GM19023 (cell line): ENCODE results near the gene UGT1A6.
"Not testable (repeated sequence)": the region's sequence is repeated elsewhere in the genome, so short reads cannot be mapped to it uniquely, and the experiment has no call there.

Experiments
- ATAC-seq: cut with Tn5 transposase; IDR thresholded peaks from one replicate; pipeline ENCODE4 v1.9.1; 2021; ENCODE audit warnings: mild to moderate bottlenecking, moderate library complexity; ENCODE audit not compliant: unreplicated experiment

Gene UGT1A6

DNA sequence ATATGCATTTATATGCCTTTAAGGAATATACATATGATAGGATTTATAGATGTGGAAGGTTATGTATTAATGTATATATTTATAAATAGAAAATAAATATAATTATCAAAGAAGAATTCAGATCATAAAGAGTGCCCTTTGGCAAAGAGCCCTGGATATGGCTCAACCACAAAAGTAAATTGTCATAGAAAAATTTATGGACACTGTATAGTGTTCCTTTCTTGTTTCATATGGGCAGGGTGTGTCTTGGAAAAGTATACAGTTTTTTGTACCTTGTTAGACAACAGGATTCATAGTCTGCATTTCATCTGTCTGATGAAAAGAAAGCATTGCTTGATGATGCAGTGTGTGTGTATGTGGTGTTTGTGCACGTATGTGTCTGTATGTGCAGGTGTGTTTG lies 8.1 kb upstream of the UGT1A6 start:
- no peak for ATAC-seq

DNA sequence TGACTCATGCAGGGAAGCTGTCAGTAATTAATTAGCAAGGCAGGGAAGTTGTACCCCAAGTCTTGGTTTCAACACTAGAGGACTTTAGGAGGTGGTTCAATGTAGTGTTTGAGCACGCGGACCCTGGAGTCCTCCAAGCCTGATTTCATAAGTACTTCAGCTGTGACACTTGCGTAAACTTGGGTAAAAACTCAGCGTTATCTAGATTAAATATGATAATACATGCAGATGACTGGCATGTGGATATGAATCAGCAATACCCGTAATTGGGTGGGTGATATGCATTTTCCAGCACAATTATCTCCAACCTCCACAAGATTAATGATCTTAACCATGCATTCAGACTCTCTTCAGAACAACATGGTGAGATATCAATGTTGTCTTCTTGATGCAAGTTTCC lies 5.8 kb upstream of the UGT1A6 start:
- no peak for ATAC-seq

DNA sequence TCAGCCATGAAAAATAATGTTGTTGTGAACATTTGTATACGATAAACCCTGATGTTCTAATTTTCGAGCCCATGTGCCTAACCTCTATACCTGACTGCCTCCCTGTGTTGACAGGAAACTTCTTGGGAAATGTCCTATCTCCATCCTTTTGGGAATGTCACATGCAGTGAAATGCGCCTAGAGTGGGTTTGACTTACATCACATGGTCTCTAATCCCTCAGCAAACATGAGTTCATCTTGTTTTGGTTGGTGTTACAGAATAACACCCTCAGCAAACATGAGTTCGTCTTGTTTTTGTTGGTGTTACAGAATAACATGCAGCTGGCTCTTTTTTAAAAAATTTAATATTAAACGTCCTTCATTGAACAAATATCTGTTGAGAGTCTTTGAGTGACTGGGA lies 4.3 kb upstream of the UGT1A6 start:
- ATAC-seq = no peak

DNA sequence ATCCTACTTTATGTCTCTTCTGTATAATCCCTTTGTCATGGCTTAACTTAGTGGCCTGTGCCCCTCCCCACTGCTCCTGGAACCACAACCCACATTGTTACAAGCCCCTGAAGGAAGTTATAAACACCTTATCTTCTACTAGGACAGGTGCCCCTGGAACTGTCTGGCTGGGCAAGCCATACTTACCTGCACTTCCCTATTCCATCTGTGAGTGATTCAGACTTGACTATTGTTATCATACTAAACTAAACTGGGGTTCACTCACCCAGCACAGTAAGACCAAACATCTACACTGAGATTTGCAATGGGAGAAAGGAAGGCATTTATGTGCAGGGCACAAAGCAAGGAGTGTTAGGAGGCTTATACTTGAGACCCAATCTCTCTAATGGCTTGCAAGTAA lies 3.7 kb upstream of the UGT1A6 start:
- no peak for ATAC-seq

DNA sequence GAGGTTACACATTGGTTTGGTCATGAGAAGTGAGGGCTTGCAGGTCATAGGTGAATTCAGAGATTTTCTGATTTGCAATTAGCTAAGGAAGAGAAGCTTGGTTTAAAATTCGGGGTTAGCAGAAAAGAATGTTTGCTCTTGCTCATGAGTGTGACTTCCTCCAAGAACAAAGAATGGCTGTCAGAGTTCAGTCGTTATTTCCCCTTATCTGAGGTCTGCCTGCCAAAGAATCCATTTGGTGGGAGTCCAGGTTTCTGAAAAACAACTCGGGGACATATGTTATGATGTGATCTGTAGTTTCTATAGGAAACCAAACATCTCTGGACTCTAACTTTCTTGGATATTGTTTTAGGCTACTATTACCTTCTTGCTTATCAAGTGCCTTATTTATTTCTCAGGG lies 3.2 kb upstream of the UGT1A6 start:
- ATAC-seq = no peak

DNA sequence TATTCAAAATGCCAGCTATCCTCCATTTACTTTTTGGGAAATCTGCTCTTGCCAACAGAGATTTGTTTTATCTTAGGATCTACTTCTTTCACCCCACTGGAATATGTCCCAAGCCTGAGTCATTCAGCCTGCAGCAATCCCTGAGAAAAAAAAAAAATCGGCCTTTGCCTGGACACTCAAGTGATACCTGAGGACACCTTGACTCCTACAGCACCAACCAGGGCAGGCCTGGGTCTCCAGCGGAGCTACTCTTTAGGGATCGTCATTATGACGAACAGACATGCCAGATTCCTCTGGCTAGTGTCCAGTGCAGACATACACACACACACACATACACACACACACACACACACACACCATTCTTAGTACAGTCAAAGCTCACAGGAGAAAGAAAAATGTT lies 2.2 kb upstream of the UGT1A6 start:
- ATAC-seq = no peak

DNA sequence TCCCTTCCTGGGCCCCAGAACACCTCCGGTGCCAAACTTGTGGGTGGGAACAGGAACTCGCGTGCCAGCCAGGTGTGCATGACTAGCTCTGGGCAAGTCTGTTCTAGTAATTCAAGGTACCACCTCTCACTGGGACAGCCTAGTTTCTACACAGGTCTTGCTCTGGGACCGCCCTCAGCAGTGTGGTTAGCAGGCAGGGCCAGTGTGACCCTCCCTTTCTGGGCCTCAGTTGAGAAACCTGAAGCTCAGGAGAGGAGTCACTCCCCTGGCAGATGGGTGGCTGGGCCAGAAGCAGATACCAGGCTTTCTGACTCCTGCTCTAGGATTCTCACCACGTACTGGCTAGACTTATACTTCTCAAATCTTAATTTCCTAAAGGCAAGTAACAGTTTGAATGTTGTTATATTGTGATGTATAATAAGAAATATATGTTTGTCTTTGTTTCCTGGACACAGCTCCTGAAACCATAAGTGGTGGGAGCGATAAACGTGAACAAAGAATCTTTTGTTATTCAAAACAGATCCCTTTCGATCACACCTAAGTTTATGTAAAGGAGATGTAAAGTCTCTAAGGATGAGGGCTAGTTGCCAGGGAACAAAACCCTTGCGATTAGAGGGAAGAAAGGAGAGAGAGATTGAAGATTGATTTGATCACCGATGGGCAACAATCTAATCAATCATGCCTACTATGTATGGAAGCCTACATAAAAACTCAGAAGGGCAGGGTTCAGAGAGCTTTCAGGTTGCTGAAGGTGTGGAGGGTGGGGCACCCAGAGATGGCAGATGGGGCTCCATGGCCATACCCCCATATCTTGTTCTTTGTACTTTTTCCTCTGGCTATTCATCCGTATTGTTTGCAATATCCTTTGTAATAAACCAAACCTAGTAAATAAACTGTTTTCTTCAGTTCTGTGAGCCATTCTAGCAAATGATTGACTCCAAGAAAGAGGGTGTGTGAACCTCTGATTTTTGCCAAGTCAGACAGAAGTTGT lies 952 bp upstream of the UGT1A6 start:
- no peak for ATAC-seq

DNA sequence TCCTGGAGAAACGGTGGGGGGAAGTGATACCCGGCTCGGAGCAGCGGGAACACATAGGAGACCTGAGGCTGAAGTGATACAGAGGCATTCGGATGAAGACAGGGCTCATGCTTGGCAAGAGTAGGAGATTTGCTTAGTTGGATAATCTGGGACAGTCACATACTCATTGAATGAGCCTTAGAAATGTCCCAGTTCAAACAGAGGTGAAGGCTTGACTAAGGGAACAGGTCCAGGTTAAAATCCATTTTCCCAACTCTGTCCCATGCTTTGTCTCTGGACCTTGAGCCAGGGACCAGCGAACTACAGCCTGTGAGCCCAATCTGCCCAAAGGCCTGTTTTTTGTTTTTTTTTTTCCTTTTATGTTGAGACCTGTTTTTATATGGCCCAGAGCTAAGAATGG lies 1.3 kb downstream of the UGT1A6 start:
- ATAC-seq = no peak

DNA sequence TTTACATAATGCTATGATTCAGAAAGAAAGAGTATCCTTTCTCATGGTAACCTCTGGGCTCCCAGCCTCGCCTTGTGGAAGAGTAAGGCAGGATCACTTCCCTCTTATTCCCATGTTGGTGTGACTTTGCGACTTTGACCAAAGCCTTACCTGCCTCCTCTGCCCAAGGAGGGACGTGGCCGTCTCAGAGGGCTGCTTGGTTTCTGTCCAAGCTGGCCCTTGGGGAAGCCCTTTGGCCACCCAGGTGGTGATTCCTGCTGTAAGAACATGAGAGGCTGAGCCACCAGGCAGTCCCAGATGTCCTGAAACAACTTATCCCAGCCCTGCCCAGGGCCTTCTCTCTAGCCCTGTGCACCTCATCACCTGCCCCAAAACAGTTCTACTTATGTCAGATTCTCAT lies 6.0 kb downstream of the UGT1A6 start:
- no peak for ATAC-seq

DNA sequence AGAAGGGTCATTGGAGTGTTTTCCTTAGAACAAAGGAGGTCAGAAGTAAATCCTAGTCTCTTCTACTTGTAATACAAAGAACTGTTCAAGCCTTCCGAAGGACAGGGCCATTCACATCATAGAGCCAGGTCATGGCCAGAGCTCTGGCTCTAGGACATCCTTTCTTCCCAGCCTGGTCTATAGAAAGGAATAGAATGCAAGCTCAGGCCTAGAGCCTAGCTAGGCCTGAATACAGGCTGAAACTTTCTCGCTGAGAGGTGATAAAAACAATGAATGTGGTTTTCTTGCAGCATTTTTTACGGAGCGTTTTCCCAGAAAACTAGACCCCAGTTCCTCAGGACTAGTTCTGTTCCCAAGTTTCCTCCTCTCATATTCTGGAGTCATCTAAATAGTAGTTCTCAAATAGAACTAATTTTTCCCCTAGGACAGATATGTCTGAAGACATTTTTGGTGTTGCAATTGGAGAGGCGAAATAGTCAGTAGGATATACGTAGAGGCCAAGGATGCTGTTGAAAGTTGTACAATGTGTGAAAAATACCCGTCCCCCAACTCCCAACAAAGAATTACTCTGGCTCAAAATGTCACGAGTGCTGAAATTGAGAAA lies 6.8 kb downstream of the UGT1A6 start:
- no peak for ATAC-seq

DNA sequence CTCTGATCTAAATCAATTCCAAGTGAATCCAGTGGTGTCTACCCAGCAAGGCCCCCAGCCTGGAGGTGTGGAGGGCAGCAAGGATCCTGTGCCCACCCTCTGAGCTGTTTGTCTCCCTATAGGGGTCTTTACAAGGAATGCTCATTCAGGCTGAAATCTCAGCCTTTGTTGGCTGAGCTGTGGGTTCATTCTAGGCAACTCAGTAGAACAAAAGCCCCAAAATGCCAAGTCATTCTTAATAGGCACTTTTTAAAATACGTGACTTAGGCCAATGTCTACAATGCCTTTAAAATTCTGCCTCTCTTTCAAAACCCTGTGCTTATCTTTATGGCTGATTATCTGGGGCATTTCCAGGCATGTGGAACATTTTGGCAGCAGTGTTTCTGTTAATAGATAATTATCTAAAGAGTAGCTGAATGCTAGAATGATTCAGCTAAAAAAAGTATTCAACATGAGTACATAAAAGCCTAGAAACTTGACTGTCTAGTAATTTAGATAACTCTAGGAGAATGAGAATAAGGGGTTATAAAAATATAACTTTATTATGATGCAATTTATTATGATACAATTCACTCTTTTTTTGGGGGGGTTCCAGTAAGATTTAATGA lies 7.4 kb downstream of the UGT1A6 start:
- no peak for ATAC-seq

DNA sequence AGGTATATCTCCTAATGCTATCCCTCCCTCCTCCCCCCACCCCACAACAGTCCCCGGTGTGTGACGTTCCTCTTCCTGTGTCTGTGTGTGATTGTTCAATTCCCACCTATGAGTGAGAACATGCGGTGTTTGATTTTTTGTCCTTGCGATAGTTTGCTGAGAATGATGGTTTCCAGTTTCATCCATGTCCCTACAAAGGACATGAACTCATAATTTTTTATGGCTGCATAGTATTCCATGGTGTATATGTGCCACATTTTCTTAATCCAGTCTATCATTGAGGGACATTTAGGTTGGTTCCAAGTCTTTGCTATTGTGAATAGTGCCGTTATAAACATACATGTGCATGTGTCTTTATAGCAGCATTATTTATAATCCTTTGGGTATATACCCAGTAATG lies 8.2 kb downstream of the UGT1A6 start:
- ATAC-seq = not testable (repeated sequence)

DNA sequence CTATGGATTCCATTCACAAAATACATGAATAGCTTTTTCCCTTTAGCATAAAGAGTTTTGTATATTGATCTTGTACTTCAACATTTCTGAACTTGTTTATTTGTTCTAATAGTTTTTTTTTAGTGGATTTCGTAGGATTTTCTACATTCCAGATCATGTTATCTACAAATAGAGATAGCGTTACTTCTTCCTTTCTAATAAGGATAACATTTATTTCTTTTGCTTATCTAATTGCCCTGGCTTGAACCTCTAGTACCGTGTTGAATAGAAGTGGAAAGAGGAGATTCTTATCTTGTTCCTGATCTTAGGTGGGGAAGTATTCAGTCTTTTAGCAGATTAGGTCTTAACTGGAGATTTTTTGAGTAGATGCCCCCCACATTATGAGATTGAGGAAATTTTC lies 9.5 kb downstream of the UGT1A6 start:
- no peak for ATAC-seq

DNA sequence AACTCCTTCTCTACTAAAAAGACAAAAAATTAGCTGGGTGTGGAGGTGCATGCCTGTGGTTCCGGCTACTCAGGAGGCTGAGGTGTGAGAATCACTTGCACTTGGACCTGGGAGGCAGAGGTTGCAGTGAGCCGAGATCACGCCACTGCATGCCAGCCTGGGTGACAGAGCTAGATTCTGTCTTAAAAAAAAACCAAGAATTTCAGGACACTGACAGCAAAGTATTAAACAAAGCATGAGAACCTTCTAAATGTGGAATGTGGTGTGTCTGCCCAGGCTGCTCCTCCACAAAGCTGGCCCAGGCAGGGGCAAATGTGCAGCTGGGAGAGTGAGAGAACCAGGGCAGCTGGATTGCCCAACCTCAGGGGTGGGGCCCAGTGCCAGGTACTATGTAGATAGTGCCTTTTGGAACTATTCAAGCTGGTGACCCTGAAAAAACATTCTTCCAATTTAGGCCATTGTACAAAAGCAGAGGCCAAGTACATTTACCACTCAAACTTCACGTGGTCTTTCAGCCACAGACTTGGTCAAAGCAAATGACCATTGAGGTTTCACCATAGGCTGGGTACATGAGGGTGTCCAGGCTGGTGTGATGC lies 13.3 kb downstream of the UGT1A6 start:
- no peak for ATAC-seq

DNA sequence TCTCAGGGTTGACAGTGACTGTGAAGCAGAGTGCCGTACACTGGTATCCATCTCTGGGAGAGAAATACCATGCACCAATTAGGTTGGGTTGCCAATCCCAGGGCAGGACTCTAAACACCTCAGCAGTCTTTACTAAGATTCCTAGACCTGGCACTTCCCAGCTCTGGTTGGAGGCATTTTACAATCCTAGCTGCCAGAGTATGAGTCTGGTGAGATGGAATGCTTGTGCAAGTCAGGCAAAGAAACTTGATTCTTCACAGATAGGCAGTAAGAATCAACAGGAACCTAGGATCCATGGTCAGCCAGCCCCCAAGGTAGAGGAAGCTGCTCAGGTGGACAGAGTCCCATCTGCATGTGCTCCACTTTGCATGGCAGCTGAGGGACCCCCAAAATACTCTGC lies 14.0 kb downstream of the UGT1A6 start:
- ATAC-seq = no peak

DNA sequence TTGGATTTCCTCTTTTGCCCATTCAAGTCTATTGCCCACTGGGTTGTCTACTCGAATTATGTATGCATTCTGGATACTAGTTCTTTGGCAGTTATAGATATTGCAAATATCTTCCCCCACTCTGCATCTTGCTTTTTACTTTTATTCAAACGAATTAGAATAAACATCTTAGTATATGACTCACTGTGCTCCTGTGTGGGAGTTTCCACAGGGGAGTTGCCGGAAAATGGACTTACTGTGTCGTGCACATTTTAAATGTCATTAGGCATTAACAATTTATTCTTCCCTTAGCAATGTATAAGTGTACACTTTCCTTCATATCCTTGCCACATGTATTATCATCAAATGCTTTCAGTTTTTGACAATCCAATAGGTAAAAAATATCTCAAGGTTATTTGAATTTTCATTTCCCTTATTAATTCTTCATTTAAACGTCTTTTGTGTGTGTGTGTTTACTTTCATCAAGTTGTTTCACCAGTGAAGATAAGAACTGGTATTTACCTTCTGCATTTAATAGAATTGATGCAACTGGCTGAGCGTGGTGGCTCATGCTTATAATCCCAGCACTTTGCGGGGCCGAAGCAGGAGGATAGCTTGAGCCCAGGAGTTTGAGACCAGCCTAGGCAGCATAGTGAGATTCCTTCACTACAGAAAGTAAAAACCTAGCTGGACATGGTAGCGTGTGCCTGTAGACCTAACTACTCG lies 15.4 kb downstream of the UGT1A6 start:
- ATAC-seq = no peak

DNA sequence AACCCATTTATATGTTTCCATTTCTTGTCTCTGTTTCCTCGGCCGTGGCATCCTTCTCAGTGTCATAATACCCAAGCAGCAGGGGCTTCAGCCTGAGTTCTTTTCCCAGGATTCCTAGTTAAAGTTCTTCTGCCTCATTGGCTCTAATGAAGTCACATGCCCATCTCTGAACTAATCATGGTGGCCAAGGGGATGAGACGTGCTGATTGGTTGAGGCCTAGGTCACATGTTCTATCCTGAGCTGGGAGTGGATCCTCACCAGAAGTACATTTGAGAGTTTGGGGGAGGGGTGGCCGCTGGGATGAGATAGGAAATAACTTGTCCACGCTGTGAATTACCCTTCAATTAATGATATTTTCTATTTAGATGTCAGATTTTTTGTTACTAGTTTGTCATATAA lies 16.3 kb downstream of the UGT1A6 start:
- ATAC-seq = no peak

DNA sequence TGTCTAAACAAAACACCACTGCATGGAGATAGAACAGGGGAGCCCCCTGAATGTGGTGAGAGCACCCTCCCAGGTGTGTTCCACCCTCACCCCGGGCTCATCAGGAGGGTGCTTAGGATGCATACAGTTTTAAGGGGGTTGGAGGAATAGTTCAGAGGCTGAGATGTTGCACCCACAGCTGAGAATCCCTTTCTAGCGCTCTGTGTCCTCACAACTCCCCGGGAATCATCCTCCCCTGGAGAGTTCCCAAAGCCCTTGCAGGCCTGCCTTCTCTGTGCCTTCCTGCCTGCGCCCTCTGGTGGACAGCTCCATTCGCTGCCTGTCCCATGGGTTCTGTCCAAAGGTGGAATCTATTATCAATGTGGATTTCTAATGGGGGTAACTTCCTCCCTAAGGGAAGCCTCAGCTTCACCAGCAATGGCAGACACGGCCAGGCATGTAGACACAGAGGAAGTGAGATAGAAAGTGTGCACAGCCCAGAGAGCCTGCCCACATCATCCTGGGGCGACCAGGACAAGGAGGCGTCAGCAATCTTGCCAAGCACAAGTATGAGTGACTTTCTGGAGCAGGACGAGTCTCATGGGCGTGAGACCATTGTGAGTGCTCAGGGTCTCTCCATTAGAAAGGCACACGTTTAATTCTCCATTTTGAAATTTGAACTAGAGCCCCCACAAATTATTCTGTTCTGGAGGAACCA lies 18.8 kb downstream of the UGT1A6 start:
- no peak for ATAC-seq

DNA sequence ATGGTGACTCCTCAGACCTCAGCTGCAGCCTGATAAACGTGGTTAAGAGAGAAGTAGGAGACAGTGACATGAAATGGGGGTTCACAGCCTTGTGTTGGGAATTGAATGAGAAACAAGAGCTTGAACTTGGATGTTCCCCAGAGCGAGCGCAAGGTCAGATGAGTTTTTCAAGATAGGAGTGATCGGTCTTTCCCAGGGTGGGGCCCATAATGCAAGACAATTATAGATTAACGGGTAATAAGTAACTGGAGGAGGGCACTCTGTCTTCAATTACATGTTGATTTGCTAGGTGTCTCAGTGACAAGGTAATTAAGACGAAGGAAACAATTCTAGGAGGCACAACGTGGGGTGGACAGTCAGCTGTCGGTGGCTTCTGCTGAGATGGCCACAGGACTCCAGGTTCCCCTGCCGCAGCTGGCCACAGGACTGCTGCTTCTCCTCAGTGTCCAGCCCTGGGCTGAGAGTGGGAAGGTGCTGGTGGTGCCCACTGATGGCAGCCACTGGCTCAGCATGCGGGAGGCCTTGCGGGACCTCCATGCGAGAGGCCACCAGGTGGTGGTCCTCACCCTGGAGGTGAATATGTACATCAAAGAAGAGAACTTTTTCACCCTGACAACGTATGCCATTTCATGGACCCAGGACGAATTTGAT lies 20.0 kb downstream of the UGT1A6 start, which contains the start of gene UGT1A5:
Gene UGT1A5, plus strand, starts transcription at position 297 of the 651 bp plus-strand sequence. Its CDS starts 85 bp downstream, at position 382.
- no peak for ATAC-seq

DNA sequence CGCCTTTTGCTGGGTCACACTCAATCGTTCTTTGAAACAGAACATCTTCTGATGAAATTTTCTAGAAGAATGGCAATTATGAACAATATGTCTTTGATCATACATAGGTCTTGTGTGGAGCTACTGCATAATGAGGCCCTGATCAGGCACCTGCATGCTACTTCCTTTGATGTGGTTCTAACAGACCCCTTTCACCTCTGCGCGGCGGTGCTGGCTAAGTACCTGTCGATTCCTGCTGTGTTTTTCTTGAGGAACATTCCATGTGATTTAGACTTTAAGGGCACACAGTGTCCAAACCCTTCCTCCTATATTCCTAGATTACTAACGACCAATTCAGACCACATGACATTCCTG lies 20.5 kb downstream of the UGT1A6 start:
- ATAC-seq = no peak
